BE2C (cell line): Measurements from ENCODE around the gene ST8SIA3. TPM values are rescaled to one million over a fixed set of nuclear protein-coding genes. Genes with fewer than 3 reads are reported as not detected.

Experiments used
- DNase-seq: peaks from one replicate; pipeline ENCODE4 v3.0.0-alpha.2; 2020
- H3K27me3 ChIP-seq: fragments of 250-450 bp; sonication (Bioruptor Pico); 2 replicates; pipeline ENCODE4 v1.5.1; 2020; ENCODE audit warnings: mild to moderate bottlenecking
- H3K36me3 ChIP-seq: fragments of 250-450 bp; sonication (Bioruptor Pico); 2 replicates; pipeline ENCODE4 v1.5.1; 2020; ENCODE audit warnings: mild to moderate bottlenecking
- H3K4me1 ChIP-seq: fragments of 250-450 bp; sonication (Bioruptor Pico); 2 replicates; pipeline ENCODE4 v1.5.1; 2020
- H3K4me3 ChIP-seq: 2 replicates; pipeline ENCODE4 v1.5.1; 2011; ENCODE audit warnings: low read depth, low read length
- H3K9me3 ChIP-seq: fragments of 250-450 bp; sonication (Bioruptor Pico); 2 replicates; pipeline ENCODE4 v1.5.1; 2020
- polyA plus RNA-seq: library from polyadenylated mRNA; unstranded; fragments of >200 nt; gene quantifications from one replicate; pipeline ENCODE4 v1.2.1, GENCODE V29; 2012; ENCODE audit warnings: low read depth, missing spikeins; ENCODE audit not compliant: insufficient read length, insufficient read depth
- TF ChIP-seq, protein P1 (sequence below): IDR thresholded peaks from 2 replicates; pipeline ENCODE4 v1.5.1; 2012; ENCODE audit warnings: mild to moderate bottlenecking, low read depth, low read length

The ST8SIA3 gene, protein sequence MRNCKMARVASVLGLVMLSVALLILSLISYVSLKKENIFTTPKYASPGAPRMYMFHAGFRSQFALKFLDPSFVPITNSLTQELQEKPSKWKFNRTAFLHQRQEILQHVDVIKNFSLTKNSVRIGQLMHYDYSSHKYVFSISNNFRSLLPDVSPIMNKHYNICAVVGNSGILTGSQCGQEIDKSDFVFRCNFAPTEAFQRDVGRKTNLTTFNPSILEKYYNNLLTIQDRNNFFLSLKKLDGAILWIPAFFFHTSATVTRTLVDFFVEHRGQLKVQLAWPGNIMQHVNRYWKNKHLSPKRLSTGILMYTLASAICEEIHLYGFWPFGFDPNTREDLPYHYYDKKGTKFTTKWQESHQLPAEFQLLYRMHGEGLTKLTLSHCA
- polyA plus RNA-seq, result 28.9 TPM

DNA sequence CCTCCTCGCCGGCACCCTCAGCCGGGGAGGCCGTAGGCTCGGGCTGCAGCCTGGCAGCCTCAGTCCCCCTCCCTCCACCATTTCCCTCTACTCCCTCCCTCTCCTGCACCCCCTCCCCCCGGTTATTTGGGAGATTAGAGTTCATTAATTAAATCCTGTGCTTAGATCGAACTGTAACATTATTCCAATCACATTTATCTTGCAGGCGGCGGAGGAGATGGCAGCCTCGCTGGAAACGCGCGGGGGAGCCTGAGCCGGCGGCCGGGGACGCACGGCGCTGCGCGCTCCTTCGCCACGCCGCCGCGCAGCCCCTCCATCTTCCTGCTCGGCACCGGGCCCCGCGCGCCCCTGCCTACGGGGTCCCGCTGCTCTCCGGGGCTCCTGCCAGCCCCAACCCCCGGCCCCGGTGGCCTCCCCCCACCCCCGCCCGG is at the start of gene ST8SIA3:
ST8SIA3 (plus strand) TSS at position 287 of the 431 bp plus-strand sequence. CDS start 290 bp downstream, outside the sequence.
- no peaks in the 10 kb centered on the region for H3K9me3 ChIP-seq
- H3K4me1 ChIP-seq, result 0 out of 2 replicates have a peak, but pooled peaks cover 3% of the 10 kb centered on the region
- peak; percentile 28 for DNase-seq
- H3K4me3 ChIP-seq, result peak within 1 kb of the TSS; percentile 75
- no peaks in the 10 kb centered on the region for H3K36me3 ChIP-seq
- no peaks in the 10 kb centered on the region for H3K27me3 ChIP-seq
- TF ChIP-seq, protein P1, sequence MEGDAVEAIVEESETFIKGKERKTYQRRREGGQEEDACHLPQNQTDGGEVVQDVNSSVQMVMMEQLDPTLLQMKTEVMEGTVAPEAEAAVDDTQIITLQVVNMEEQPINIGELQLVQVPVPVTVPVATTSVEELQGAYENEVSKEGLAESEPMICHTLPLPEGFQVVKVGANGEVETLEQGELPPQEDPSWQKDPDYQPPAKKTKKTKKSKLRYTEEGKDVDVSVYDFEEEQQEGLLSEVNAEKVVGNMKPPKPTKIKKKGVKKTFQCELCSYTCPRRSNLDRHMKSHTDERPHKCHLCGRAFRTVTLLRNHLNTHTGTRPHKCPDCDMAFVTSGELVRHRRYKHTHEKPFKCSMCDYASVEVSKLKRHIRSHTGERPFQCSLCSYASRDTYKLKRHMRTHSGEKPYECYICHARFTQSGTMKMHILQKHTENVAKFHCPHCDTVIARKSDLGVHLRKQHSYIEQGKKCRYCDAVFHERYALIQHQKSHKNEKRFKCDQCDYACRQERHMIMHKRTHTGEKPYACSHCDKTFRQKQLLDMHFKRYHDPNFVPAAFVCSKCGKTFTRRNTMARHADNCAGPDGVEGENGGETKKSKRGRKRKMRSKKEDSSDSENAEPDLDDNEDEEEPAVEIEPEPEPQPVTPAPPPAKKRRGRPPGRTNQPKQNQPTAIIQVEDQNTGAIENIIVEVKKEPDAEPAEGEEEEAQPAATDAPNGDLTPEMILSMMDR, result no peak

DNA sequence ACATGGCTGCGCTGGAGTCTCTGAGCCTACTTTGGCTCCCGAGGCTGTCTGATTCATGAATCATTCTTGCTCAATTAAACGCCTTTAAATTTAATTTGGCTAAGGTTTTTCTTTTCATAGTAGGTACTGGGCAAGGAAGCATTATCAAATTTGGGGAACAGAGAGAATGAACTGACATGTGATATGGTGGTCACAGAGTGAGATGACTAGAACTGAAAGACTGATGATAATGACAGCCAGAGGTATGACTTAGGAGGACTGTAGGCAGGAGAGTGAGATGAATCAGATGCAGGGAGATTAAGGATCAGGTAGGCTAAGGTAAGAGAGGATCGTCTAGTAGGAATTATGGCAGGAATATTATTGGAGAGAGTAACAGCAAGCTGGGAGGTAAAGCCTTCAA is 40.9 kb upstream of the ST8SIA3 start:
- H3K36me3 ChIP-seq, result no peaks in the 10 kb centered on the region
- H3K9me3 ChIP-seq, result no peaks in the 10 kb centered on the region
- no peak overlapping the region for H3K4me3 ChIP-seq
- no peak for DNase-seq
- no peaks in the 10 kb centered on the region for H3K4me1 ChIP-seq
- H3K27me3 ChIP-seq, result no peaks in the 10 kb centered on the region
- TF ChIP-seq, protein P1, result no peak

GRCh38 chr18:57312346-57313144 is 39.8 kb upstream of the ST8SIA3 start:
- H3K4me3 ChIP-seq, result no peak overlapping the region
- no peaks in the 10 kb centered on the region for H3K27me3 ChIP-seq
- no peaks in the 10 kb centered on the region for H3K36me3 ChIP-seq
- H3K9me3 ChIP-seq, result no peaks in the 10 kb centered on the region
- H3K4me1 ChIP-seq, result no peaks in the 10 kb centered on the region
- no peak for DNase-seq
- TF ChIP-seq, protein P1, result no peak

DNA sequence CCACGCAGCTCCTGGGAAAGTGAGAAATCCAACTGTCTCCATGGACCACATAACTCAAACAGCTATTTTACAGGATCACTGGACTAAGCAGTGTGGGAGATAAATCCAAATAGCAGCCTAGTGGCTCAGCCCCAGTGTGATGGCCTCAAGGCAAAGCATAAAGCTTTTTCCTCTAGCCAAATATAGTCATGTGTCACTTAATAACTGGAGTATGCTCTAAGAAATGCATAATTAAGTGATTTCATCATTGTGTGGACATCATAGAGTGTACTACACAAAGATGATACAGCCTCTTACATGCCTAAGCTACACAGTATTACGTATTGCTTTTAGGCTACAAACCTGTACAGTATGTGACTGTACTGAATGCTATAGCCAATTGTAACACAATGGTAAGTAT is 31.8 kb upstream of the ST8SIA3 start:
- Histone ChIP-seq H3K27me3 (no peaks in the 10 kb centered on the region), H3K36me3 (no peaks in the 10 kb centered on the region)

DNA sequence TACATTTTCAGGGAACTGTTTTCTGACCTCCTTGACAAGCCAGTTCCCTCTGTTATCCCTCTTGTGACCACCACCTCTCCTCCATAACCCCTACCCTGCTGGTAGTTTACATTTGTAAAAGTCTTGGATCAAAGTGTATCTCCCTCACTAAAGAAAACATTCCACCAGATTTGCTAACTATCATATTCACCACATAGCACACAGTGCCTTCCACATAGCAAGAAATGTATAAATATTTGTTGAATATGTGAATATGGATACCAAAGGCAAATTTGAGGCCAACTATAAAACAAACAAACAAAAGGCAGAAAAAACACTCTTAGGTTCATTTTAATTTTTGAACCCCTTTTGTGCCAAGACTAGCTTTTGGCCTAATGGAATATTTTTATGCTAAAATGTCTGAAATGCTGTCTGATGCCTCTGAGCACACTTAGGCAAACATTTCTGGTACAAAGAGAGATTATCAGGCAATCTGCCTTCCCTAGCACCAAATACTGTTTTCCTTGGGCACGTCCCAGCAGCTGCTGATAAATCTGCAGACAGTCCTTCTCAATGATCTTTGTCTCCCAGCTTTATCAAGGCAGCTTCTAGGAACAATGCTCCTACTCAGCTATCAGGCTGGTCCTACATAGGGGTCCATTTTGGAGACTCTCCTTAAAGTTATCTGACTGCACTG is 26.7 kb upstream of the ST8SIA3 start:
- no peaks in the 10 kb centered on the region for H3K4me1 ChIP-seq
- no peak overlapping the region for H3K4me3 ChIP-seq
- TF ChIP-seq, protein P1, result no peak
- H3K36me3 ChIP-seq, result no peaks in the 10 kb centered on the region
- no peaks in the 10 kb centered on the region for H3K9me3 ChIP-seq
- no peaks in the 10 kb centered on the region for H3K27me3 ChIP-seq
- DNase-seq, result no peak

More for the DNA sequence above, 31.8 kb upstream of the ST8SIA3 start:
- TF ChIP-seq, protein P1, result no peak
- Histone ChIP-seq H3K9me3 (no peaks in the 10 kb centered on the region), H3K4me1 (no peaks in the 10 kb centered on the region), H3K4me3 (no peak overlapping the region)
- DNase-seq, result no peak
